Heart left ventricle (tissue), 13 donors: ENCODE data around the gene TNFRSF11A.

Experiments used
- CTCF ChIP-seq, 12 donors: fragments of 200-600 bp; sonication (generic) in 4 of 12; IDR thresholded peaks; one replicate each; pipeline versions ENCODE4 v1.5.0 to v1.8.0; 2018 to 2022; ENCODE audit warnings: antibody characterized with exemption in 12 of 12, mild to moderate bottlenecking in 5 of 12
- POLR2A ChIP-seq, 2 donors: fragments of 450-650 bp; IDR thresholded peaks; one replicate each; pipeline ENCODE4 v1.6.1; 2017; ENCODE audit warnings: antibody characterized with exemption in 2 of 2, mild to moderate bottlenecking in 2 of 2, moderate library complexity in 2 of 2
- donor health status: ischemic (EF 13 %, LVEDD 7.1; RV severe dilation, severe dysfunction).
- donor health status: DM: no; HTN: yes; CAD: no.
- donor health status: DM: no; HTN: no; CAD: no.
- donor health status: ischemic (EF 25% LVEDD 6.9; RV normal size, moderate dysfunction).
- donor health status: ischemic (EF 25% LVEDD 5.7; RV mildly dilated, moderate dysfunction).
- donor health status: ischemic (EF 35%, LVEDD 5.7; RV mildly dilated, moderate dysfunction).
- donor health status: nonischemic (EF 11% LVEDD 7.7; RV severe dilation, severe dysfunction).
- donor health status: DM: yes; HTN: yes; CAD: no.
- donor health status: PGD.
- donor health status: ischemic (EF 29% LVEDD 5.4; RV normal size, mild dysfunction).
- donor health status: nonischemic (EF 23%, LVEDD 6.1; RV moderate dilation, normal function).

- TF ChIP-seq POLR2A (IDR thresholded peaks at IDR 0.05) = no peak
- TF ChIP-seq CTCF (IDR thresholded peaks at IDR 0.05) = no peak
Measured at GRCh38 chr18:62438866-62439265, 113.8 kb downstream of the TNFRSF11A start.
